ENCODE results near the gene HCAR3.

The HCAR3 gene

GRCh38 chr12:122668268-122668667, 48.3 kb downstream of the HCAR3 start:
- Histone ChIP-seq H3K4me1 (ENCODE audit: insufficient read depth, low read length) (no peaks in the 10 kb centered on the region; the same call in 1 of the 2 replicates), H3K9ac (ENCODE audit: low read depth, low read length) (no peak overlapping the region), H3K36me3 (ENCODE audit: insufficient read depth, low read length) (no peaks in the 10 kb centered on the region), H3K9me3 (ENCODE audit: control insufficient read depth, insufficient read depth, low read length) (no peaks in the 10 kb centered on the region)

- no peaks in the 10 kb centered on the region for H3K36me3 ChIP-seq (ENCODE audit: insufficient read depth, low read length)
- H3K4me1 ChIP-seq (ENCODE audit: insufficient read depth, low read length): no peaks in the 10 kb centered on the region
- H3K9ac ChIP-seq (ENCODE audit: low read depth, low read length): no peak overlapping the region
- no peaks in the 10 kb centered on the region for H3K9me3 ChIP-seq (ENCODE audit: control insufficient read depth, insufficient read depth, low read length)
Measured at GRCh38 chr12:122665759-122666158, 50.9 kb downstream of the HCAR3 start.

DNA sequence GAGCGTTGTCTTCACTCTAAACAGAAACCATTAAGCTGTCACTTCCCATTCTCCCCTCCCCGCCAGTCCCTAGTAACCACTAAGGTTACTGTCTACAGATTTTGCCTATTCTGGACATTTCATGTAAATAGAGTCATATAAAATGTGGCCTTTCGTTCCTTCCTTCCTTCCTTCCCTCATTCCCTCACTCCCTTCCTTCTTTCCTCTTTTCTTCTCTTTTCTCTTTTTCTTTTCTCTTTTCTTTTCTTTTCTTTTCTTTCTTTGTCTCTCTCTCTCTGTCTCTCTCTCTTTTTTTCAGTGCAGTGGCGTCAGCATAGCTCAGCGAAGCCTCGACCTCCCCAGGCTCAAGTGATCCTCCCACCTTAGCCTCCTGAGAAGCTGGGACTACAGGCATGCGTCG, 51.3 kb downstream of the HCAR3 start:
- H3K4me1 ChIP-seq (ENCODE audit: insufficient read depth, low read length): no peaks in the 10 kb centered on the region
- H3K9me3 ChIP-seq (ENCODE audit: control insufficient read depth, insufficient read depth, low read length): no peaks in the 10 kb centered on the region

More for the DNA sequence above, 51.3 kb downstream of the HCAR3 start:
- no peaks in the 10 kb centered on the region for H3K36me3 ChIP-seq (ENCODE audit: insufficient read depth, low read length)
- no peak overlapping the region for H3K9ac ChIP-seq (ENCODE audit: low read depth, low read length)
